ENCODE results near the gene IMPACT.

Gene IMPACT

GRCh38 chr18:24485681-24486080 lies 59.2 kb downstream of the IMPACT start:
- no peak for DNase-seq

GRCh38 chr18:24486684-24487083 lies 60.2 kb downstream of the IMPACT start:
- no peak for DNase-seq

- no peak for DNase-seq
Measured at GRCh38 chr18:24488824-24489493, 62.5 kb downstream of the IMPACT start.

- no peak for DNase-seq
Measured at GRCh38 chr18:24490539-24490938, 64.1 kb downstream of the IMPACT start.

DNA sequence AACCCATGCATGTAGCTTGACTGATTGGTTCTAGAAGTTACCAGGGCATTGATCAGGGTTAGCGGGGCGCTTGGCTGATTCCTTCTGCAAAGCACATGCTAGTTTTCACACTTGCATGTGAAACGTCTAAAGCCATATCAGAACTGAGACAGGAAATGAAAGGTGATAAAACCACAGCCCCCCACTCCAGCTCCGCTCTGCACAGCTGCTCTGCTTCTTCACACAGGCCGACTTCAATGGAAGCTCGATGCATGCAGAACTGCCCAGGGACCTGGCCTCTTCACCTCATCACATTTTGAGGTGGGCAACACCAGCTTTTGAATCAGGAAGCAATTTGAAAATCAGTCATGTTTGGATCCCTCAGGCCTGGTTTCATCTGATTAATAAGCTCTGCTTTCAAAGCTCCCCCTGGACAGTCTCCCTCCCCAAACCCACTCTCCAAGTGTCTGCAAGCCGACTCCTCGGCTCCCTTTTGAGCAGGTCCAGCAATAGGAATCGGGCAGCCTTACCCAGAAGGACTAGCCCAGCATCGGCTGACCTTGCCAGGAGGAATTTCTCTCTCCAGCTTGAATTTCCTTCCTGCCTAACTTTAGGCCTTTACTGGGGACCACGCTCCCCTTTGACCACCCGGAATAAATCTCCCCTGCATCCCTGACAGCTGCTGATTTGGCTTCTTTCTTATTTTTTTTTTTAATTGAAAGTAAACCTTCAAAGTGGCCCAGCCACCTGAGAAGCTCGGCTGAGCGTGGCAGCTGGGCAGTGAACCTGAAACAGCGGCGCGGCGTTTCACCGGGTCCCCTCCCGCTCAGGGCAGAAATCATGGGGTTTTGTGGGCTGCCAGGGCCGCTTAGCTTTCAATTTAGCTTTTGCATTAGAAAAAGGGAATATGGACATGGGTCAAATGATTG lies 65.7 kb downstream of the IMPACT start:
- no peak for DNase-seq

- DNase-seq, result no peak
Measured at GRCh38 chr18:24494586-24494985, 68.1 kb downstream of the IMPACT start.

DNA sequence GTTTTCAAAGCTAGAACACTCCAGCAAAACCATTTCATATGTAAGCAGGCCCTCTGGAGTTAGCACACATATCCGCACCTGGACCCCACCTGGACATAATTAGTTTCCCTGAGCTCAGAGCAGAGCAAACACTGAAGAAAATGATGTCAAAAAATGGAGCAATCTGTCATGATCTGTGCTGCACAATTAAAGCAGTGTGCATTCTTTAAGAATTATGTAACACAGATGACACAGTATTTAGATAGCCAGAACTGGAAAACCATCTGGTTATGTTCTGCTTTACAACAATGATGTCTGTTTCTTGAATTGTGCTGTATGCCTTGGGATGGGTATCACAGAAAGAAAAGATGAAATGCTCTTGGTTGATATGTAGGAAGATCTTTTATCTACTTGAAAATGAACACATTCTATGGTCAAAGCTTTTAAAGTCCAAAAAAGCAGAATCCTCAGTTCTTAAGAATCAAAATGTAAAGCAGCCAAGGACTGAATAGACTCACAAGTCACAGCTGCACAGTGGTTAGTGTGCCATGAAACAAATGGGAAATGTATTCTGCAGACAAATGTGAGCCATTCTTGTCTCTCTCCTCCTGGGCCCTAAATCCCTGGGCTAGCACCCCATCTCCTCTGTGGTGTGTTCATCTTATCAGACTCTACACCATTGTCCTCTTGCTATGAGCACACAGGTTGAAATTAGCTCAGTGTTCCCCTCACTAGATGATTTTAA lies 70.7 kb downstream of the IMPACT start:
- no peak for DNase-seq

GRCh38 chr18:24499814-24500213 lies 73.3 kb downstream of the IMPACT start:
- DNase-seq, result no peak

DNA sequence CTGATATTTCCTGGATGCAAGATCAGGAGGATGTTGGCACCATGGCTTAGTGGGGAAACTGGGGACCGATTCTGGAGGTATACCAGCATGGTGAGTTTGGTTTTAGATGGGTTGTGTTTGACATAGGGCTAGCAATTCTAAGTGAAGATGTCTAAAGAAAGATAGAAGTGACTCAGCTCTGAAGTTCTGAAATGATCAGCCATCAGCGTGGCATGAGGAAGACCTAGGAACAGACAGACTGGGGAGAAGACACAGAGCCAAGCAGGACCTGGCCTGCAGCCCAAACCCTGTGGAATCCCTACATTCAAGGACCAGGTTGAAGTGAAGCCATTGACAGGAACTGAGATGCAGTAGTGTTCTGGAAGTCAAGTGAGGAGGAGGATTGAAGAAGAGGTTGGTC lies 73.7 kb downstream of the IMPACT start:
- DNase-seq, result no peak

DNA sequence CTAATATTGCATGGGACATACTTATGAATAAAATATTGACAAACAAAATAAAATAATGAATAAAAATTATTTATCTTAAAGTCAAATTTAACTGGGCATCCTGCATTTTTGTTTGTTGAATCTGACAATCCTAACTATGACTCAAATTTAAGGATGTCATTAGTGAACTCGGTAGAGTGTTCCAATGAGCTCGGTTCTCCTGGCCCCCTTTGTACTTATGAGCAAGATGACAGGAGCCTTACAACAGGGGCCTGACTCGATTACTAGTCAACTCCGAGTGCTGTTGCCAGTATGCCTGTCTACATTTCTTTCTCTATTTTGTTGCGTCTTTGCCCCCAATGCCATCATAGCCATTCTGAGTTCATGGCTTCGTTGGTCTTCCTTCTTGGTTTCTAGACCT lies 74.3 kb downstream of the IMPACT start:
- DNase-seq, result no peak

DNA sequence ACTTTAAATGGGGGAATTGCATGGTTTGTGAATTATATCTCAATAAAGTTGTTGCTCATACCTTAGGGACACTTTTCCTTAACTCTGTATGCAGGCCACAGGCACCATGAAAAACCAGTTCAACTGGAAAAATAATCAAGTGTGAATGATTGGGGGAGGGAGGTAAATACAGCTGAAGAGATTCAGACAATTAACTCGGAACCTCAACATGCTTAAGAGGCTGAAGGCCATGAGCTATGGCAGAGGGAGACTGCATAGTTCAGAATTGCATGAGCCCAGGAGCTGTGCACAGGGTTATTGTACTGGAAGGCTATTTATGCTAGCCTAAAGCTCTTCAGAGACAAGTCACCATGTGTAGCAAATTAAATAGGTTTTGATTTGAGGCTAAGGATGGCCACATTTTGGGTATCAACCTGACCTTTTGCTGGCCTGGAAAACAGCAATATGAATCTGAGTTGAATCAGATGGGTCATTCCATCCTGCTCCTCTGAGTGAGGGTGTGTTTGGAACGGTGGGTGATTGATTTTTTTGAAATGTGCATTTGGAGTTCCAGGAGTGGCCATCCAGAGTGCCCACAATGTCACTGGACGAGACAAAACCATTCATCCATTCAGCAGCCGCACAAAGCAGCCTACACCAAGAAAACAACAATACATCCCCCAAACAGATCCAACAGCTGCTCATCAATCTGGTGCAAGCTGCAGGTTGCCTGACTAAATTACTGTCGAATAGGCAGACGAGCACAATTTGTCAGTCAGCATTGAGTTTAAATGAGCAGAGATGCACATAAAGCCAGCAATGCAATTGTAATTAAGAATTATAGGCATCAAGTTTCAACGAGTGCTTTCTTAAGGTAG lies 76.4 kb downstream of the IMPACT start:
- no peak for DNase-seq

Data from CD4-positive, alpha-beta T cell treated with Interleukin-6 for 4 hours (primary cell).